Measurements from ENCODE around the gene RAVER1.

The RAVER1 gene

GRCh38 chr19:10290876-10291553, 42.3 kb downstream of the RAVER1 start:
- TF ChIP-seq PPARA (CRISPR knock-in tag; IDR thresholded peaks at IDR 0.05; ENCODE audit: borderline replicate concordance) (no peak), BACH2 (CRISPR knock-in tag; IDR thresholded peaks at IDR 0.05; ENCODE audit: borderline replicate concordance) (no peak), TOX (CRISPR knock-in tag; IDR thresholded peaks at IDR 0.05; ENCODE audit: borderline replicate concordance) (no peak), OSR1 (CRISPR knock-in tag; IDR thresholded peaks at IDR 0.05) (no peak), ARNTL (CRISPR knock-in tag; IDR thresholded peaks at IDR 0.05; ENCODE audit: borderline replicate concordance, low read depth) (no peak), ISL1 (CRISPR knock-in tag; IDR thresholded peaks at IDR 0.05) (no peak), SNAI2 (CRISPR knock-in tag; IDR thresholded peaks at IDR 0.05) (no peak), CSDC2 (CRISPR knock-in tag; IDR thresholded peaks at IDR 0.05) (no peak), CREB5 (CRISPR knock-in tag; IDR thresholded peaks at IDR 0.05; ENCODE audit: low read depth) (no peak)
- peak; percentile 40 for ATAC-seq

- peak; percentile 0; the same call in 1 of the 3 replicates for ATAC-seq
- no peak for TF ChIP-seq ZNF70 (CRISPR knock-in tag; IDR thresholded peaks at IDR 0.05)
- TF ChIP-seq TOX (CRISPR knock-in tag; IDR thresholded peaks at IDR 0.05; ENCODE audit: borderline replicate concordance): no peak
- TF ChIP-seq POU6F1 (CRISPR knock-in tag; IDR thresholded peaks at IDR 0.05; ENCODE audit: borderline replicate concordance, low read depth): no peak
- no peak for TF ChIP-seq CSDC2 (CRISPR knock-in tag; IDR thresholded peaks at IDR 0.05)
Measured at GRCh38 chr19:10290357-10290875, 42.9 kb downstream of the RAVER1 start.

- peak; percentile 6; the same call in 1 of the 3 replicates for ATAC-seq
- TF ChIP-seq ZFP30 (CRISPR knock-in tag; IDR thresholded peaks at IDR 0.05): no peak
- no peak for TF ChIP-seq TSHZ2 (CRISPR knock-in tag; IDR thresholded peaks at IDR 0.05)
- no peak for TF ChIP-seq ESRRG (CRISPR knock-in tag; IDR thresholded peaks at IDR 0.05)
- TF ChIP-seq CSRNP3 (CRISPR knock-in tag; IDR thresholded peaks at IDR 0.05): no peak
- TF ChIP-seq ISL1 (CRISPR knock-in tag; IDR thresholded peaks at IDR 0.05): no peak
- TF ChIP-seq PPARA (CRISPR knock-in tag; IDR thresholded peaks at IDR 0.05; ENCODE audit: borderline replicate concordance): no peak
- no peak for TF ChIP-seq BACH2 (CRISPR knock-in tag; IDR thresholded peaks at IDR 0.05; ENCODE audit: borderline replicate concordance)
- no peak for TF ChIP-seq CSDC2 (CRISPR knock-in tag; IDR thresholded peaks at IDR 0.05)
- no peak for TF ChIP-seq ZNF8 (CRISPR knock-in tag; IDR thresholded peaks at IDR 0.05)
- TF ChIP-seq SNAI2 (CRISPR knock-in tag; IDR thresholded peaks at IDR 0.05): no peak
- no peak for TF ChIP-seq ARNTL (CRISPR knock-in tag; IDR thresholded peaks at IDR 0.05; ENCODE audit: borderline replicate concordance, low read depth)
- no peak for TF ChIP-seq ZNF70 (CRISPR knock-in tag; IDR thresholded peaks at IDR 0.05)
- no peak for TF ChIP-seq GLIS3 (CRISPR knock-in tag; IDR thresholded peaks at IDR 0.05)
- TF ChIP-seq POU6F1 (CRISPR knock-in tag; IDR thresholded peaks at IDR 0.05; ENCODE audit: borderline replicate concordance, low read depth): no peak
- TF ChIP-seq ZC3H10 (CRISPR knock-in tag; IDR thresholded peaks at IDR 0.05): no peak
- TF ChIP-seq ZNF565 (CRISPR knock-in tag; conservative IDR thresholded peaks at IDR 0.05; ENCODE audit: low read depth): no peak
- no peak for TF ChIP-seq RARB (CRISPR knock-in tag; IDR thresholded peaks at IDR 0.05)
Measured at GRCh38 chr19:10289836-10290356, 43.4 kb downstream of the RAVER1 start, which contains the start of gene ICAM5. Gene ICAM5 (plus strand): TSS chr19:10289952. CDS start chr19:10290044, 92 bp downstream.
